ENCODE data around the gene MSRB3. TPM values are rescaled to one million over a fixed set of nuclear protein-coding genes. Genes with fewer than 3 reads are reported as not detected.
"Not testable (repeated sequence)": the region's sequence is repeated elsewhere in the genome, so short reads cannot be mapped to it uniquely, and the experiment has no call there.

MSRB3 gene
- total and polyA plus RNA-seq, 9 donors, result 32.0 to 46.4 (median 41.0) TPM

DNA sequence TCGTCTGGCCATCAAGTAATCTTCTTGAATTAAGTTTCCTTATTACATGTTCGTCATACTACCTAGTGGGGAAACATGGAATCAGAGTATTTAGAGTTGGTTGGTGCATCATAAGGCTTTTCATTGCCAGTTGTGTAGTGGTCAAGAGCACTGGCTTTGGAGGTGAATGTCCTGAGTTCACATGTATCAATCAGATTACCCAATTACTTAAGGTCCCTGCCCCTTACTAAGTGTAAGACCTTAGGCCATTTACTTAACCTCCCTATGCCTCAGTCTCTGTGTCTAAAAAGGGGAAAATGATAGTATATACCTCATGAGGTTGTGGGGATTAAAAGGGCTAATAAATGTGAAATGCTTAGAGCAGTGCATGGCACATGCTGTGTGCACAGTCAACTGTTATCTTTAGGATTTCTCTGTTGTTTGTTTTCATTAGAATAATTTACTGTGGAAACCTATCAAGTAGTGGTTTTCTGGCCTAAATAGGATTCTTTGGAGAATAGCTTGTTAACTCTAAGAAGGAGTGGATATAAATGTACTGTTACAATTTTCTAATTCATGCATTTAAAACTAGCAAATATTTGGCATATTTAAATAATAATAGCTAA lies 27.0 kb downstream of the MSRB3 start:
- WGBS (ENCODE audit: insufficient coverage), result no CpG with 5 or more reads among the region's 2 CpGs
- H3K4me1 ChIP-seq (ENCODE audit: control insufficient read depth, insufficient read depth, low read length), result peaks cover 4% of the 10 kb centered on the region

DNA sequence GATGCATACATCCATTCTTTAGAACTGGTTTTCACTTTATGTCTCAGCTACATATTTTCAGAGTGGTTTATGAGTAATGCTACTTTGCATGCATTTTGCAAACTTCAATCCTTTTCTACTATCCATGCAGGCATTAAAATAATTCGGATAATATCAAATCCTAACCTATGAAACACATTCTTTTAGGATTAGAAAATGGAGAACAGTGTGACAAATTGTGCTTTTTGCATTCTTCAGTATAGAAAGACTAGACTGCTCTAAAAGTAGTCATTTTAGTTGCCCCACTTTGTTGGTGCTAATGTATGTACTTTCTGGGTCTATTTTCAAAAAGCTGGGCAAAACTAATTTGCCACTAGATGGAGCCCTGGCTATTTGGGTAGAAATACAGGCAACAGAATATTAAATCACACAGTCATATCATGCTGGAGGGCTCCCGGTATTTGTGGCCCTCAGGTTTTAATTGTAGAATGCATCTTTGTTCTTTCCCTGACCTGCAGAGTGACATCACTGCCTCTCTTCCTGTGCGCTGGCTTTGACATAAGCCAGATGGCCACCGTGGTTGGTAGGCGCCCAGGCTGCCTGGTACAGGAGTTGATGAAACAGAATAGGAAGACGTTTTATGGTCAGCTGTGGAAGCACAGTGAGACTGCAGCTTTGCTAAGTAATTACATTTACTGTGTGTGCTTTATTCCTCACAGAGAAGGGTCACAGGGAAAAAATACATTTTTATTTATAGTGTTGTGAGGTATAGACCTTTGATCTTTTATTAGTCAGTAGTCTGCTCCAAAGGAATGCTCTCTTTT lies 28.1 kb downstream of the MSRB3 start:
- peak; percentile 19 for DNase-seq
- 0% methylated on average over 1 of the region's 6 CpGs for WGBS (ENCODE audit: insufficient coverage)
- H3K4me1 ChIP-seq (ENCODE audit: control insufficient read depth, insufficient read depth, low read length), result peaks cover 4% of the 10 kb centered on the region
- H3K36me3 ChIP-seq (ENCODE audit: control insufficient read depth, insufficient read depth, low read length), result no peaks in the 10 kb centered on the region
- peak overlapping the region; percentile 14 for H3K27ac ChIP-seq (ENCODE audit: low read length)
- no peaks in the 10 kb centered on the region for H3K27me3 ChIP-seq (ENCODE audit: control insufficient read depth, insufficient read depth, low read length)
- H3K4me3 ChIP-seq (ENCODE audit: low read length), result no peak overlapping the region
- no peaks in the 10 kb centered on the region for H3K9me3 ChIP-seq (replicated peaks; ENCODE audit: control insufficient read depth, low read depth, low read length)

More for the DNA sequence above, 27.0 kb downstream of the MSRB3 start:
- H3K27ac ChIP-seq (ENCODE audit: low read length), result no peak overlapping the region
- H3K9me3 ChIP-seq (replicated peaks; ENCODE audit: control insufficient read depth, low read depth, low read length), result no peaks in the 10 kb centered on the region
- DNase-seq, result no peak
- no peaks in the 10 kb centered on the region for H3K36me3 ChIP-seq (ENCODE audit: control insufficient read depth, insufficient read depth, low read length)
- H3K4me3 ChIP-seq (ENCODE audit: low read length), result no peak overlapping the region
- H3K27me3 ChIP-seq (ENCODE audit: control insufficient read depth, insufficient read depth, low read length), result no peaks in the 10 kb centered on the region

DNA sequence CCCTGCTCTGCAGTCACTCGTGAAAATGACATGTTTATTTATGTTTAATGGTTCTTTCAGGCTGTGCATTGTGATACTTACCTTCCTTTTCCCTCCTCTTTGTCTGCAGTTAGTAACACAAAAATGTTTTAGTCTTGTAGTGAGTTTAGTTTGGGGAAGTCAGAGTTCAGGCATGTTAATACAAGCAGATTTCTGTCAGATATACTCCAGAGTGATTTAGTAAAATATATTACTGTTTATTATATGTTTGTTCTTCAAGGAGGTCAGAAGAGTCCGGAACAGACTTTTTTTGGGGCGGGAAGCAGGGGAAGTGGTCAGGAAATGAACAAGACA lies 28.7 kb downstream of the MSRB3 start:
- peak overlapping the region; percentile 14 for H3K27ac ChIP-seq (ENCODE audit: low read length)

DNA sequence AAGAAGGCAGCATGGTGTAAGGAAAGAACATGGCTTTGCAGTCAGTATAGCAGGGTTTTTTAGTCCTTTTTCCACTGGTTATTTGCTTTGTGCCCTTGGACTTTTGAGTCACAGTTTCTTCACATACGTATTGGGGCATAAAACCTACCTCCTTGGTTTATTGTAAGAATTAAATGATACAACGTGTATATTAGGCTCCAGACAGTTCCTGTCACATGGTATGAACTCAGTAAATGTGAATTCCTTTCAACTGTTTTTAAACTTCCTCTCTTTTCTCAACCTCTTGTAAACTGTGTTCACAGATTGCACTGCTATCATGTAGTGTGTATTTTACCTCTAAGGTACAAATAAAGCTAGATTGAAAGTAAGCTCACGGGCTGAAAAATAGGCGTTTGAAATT lies 29.5 kb downstream of the MSRB3 start:
- peak overlapping the region; percentile 39 for H3K27ac ChIP-seq (ENCODE audit: low read length)
- DNase-seq, result peak; percentile 36
- H3K4me3 ChIP-seq (ENCODE audit: low read length), result no peak overlapping the region
- no CpG with 5 or more reads among the region's 4 CpGs for WGBS (ENCODE audit: insufficient coverage)
- peaks cover 4% of the 10 kb centered on the region for H3K4me1 ChIP-seq (ENCODE audit: control insufficient read depth, insufficient read depth, low read length)
- no peaks in the 10 kb centered on the region for H3K36me3 ChIP-seq (ENCODE audit: control insufficient read depth, insufficient read depth, low read length)
- H3K9me3 ChIP-seq (replicated peaks; ENCODE audit: control insufficient read depth, low read depth, low read length), result no peaks in the 10 kb centered on the region
- no peaks in the 10 kb centered on the region for H3K27me3 ChIP-seq (ENCODE audit: control insufficient read depth, insufficient read depth, low read length)

More for the DNA sequence above, 28.7 kb downstream of the MSRB3 start:
- Histone ChIP-seq H3K9me3 (replicated peaks; ENCODE audit: control insufficient read depth, low read depth, low read length) (no peaks in the 10 kb centered on the region), H3K36me3 (ENCODE audit: control insufficient read depth, insufficient read depth, low read length) (no peaks in the 10 kb centered on the region), H3K4me3 (ENCODE audit: low read length) (no peak overlapping the region), H3K27me3 (ENCODE audit: control insufficient read depth, insufficient read depth, low read length) (no peaks in the 10 kb centered on the region), H3K4me1 (ENCODE audit: control insufficient read depth, insufficient read depth, low read length) (peaks cover 4% of the 10 kb centered on the region)
- DNase-seq, result no peak
- WGBS (ENCODE audit: insufficient coverage), result no CpG with 5 or more reads among the region's 3 CpGs

GRCh38 chr12:65308601-65309071 lies 30.2 kb downstream of the MSRB3 start:
- Histone ChIP-seq H3K4me3 (ENCODE audit: low read length) (no peak overlapping the region), H3K27ac (ENCODE audit: low read length) (no peak overlapping the region), H3K36me3 (ENCODE audit: control insufficient read depth, insufficient read depth, low read length) (no peaks in the 10 kb centered on the region), H3K4me1 (ENCODE audit: control insufficient read depth, insufficient read depth, low read length) (peaks cover 4% of the 10 kb centered on the region), H3K27me3 (ENCODE audit: control insufficient read depth, insufficient read depth, low read length) (no peaks in the 10 kb centered on the region), H3K9me3 (replicated peaks; ENCODE audit: control insufficient read depth, low read depth, low read length) (no peaks in the 10 kb centered on the region)
- peak; percentile 31 for DNase-seq
- WGBS (ENCODE audit: insufficient coverage), result 43% methylated on average over 1 of the region's 3 CpGs

GRCh38 chr12:65311260-65311659 lies 32.8 kb downstream of the MSRB3 start:
- DNase-seq, result no peak
- WGBS (ENCODE audit: insufficient coverage), result no CpG with 5 or more reads among the region's 1 CpG
- Histone ChIP-seq H3K27ac (ENCODE audit: low read length) (no peak overlapping the region), H3K27me3 (ENCODE audit: control insufficient read depth, insufficient read depth, low read length) (no peaks in the 10 kb centered on the region), H3K4me1 (ENCODE audit: control insufficient read depth, insufficient read depth, low read length) (peaks cover 4% of the 10 kb centered on the region), H3K4me3 (ENCODE audit: low read length) (no peak overlapping the region), H3K9me3 (replicated peaks; ENCODE audit: control insufficient read depth, low read depth, low read length) (no peaks in the 10 kb centered on the region), H3K36me3 (ENCODE audit: control insufficient read depth, insufficient read depth, low read length) (no peaks in the 10 kb centered on the region)

- WGBS (ENCODE audit: insufficient coverage), result no CpG with 5 or more reads among the region's 2 CpGs
- H3K36me3 ChIP-seq (ENCODE audit: control insufficient read depth, insufficient read depth, low read length), result no peaks in the 10 kb centered on the region
- H3K27ac ChIP-seq (ENCODE audit: low read length), result no peak overlapping the region
- H3K4me3 ChIP-seq (ENCODE audit: low read length), result no peak overlapping the region
- no peaks in the 10 kb centered on the region for H3K9me3 ChIP-seq (replicated peaks; ENCODE audit: control insufficient read depth, low read depth, low read length)
- peak; percentile 50 for DNase-seq
- no peaks in the 10 kb centered on the region for H3K4me1 ChIP-seq (ENCODE audit: control insufficient read depth, insufficient read depth, low read length)
- no peaks in the 10 kb centered on the region for H3K27me3 ChIP-seq (ENCODE audit: control insufficient read depth, insufficient read depth, low read length)
These were observed 35.3 kb downstream of the MSRB3 start for GRCh38 chr12:65313719-65314317.

GRCh38 chr12:65315238-65315637 lies 36.8 kb downstream of the MSRB3 start:
- H3K36me3 ChIP-seq (ENCODE audit: control insufficient read depth, insufficient read depth, low read length); H3K27ac ChIP-seq (ENCODE audit: low read length); H3K9me3 ChIP-seq (replicated peaks; ENCODE audit: control insufficient read depth, low read depth, low read length); H3K27me3 ChIP-seq (ENCODE audit: control insufficient read depth, insufficient read depth, low read length); DNase-seq; H3K4me3 ChIP-seq (ENCODE audit: low read length); H3K4me1 ChIP-seq (ENCODE audit: control insufficient read depth, insufficient read depth, low read length): not testable (repeated sequence)
- 96% methylated on average over 4 of the region's 12 CpGs for WGBS (ENCODE audit: insufficient coverage)

DNA sequence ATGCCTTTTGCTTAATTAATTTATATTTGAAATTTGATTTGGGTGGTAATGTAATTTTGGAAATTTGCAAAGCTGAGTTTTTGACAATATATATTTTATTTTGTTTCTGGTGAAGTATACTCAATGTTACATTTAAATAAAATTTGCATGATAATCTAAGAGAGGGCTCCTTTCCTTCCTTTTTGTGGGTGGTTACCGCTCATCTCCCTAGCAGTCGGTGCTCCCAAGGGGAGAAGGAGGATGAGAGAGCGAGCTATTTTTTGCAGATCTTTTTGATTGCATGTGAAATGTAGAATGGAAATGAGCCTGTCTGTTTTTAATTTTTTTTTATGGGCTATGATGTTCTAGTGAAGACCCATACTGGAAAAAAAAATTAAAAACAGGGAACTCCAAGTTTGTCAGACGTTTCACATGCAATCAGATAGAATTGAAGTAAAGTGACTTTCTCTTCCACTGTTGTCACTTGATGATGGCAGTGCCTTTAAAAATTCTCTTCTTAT lies 39.8 kb downstream of the MSRB3 start:
- Histone ChIP-seq H3K27me3 (ENCODE audit: control insufficient read depth, insufficient read depth, low read length) (no peaks in the 10 kb centered on the region), H3K4me1 (ENCODE audit: control insufficient read depth, insufficient read depth, low read length) (peaks cover 2% of the 10 kb centered on the region), H3K27ac (ENCODE audit: low read length) (no peak overlapping the region), H3K4me3 (ENCODE audit: low read length) (no peak overlapping the region), H3K36me3 (ENCODE audit: control insufficient read depth, insufficient read depth, low read length) (no peaks in the 10 kb centered on the region), H3K9me3 (replicated peaks; ENCODE audit: control insufficient read depth, low read depth, low read length) (no peaks in the 10 kb centered on the region)
- 60% methylated on average over 1 of the region's 4 CpGs for WGBS (ENCODE audit: insufficient coverage)
- DNase-seq, result no peak

- Histone ChIP-seq H3K36me3 (ENCODE audit: control insufficient read depth, insufficient read depth, low read length) (no peaks in the 10 kb centered on the region), H3K27me3 (ENCODE audit: control insufficient read depth, insufficient read depth, low read length) (no peaks in the 10 kb centered on the region), H3K27ac (ENCODE audit: low read length) (no peak overlapping the region), H3K9me3 (replicated peaks; ENCODE audit: control insufficient read depth, low read depth, low read length) (no peaks in the 10 kb centered on the region), H3K4me1 (ENCODE audit: control insufficient read depth, insufficient read depth, low read length) (peaks cover 2% of the 10 kb centered on the region), H3K4me3 (ENCODE audit: low read length) (no peak overlapping the region)
- no CpG with 5 or more reads among the region's 3 CpGs for WGBS (ENCODE audit: insufficient coverage)
- DNase-seq, result no peak
These were observed 41.3 kb downstream of the MSRB3 start for GRCh38 chr12:65319688-65320200.

Measured in muscle of leg (tissue), 11 donors.